Measurements from ENCODE around the gene CSF1.
"Not testable (repeated sequence)": the region's sequence is repeated elsewhere in the genome, so short reads cannot be mapped to it uniquely, and the experiment has no call there.

CSF1 gene

GRCh38 chr1:109913360-109913879, 2.8 kb downstream of the CSF1 start:
- no peak for TF ChIP-seq GATA1 (IDR thresholded peaks at IDR 0.05; ENCODE audit: low read depth, low read length)
- TF ChIP-seq POLR2A (IDR thresholded peaks at IDR 0.05; ENCODE audit: low read length): peak; percentile 23

GRCh38 chr1:109914587-109915240, 4.1 kb downstream of the CSF1 start:
- no peak for DNase-seq
- TF ChIP-seq POLR2A (IDR thresholded peaks at IDR 0.05; ENCODE audit: low read length) (no peak), GATA1 (IDR thresholded peaks at IDR 0.05; ENCODE audit: low read depth, low read length) (no peak)

More at GRCh38 chr1:109913360-109913879, 2.8 kb downstream of the CSF1 start:
- no peak for DNase-seq

GRCh38 chr1:109917051-109917767, 6.6 kb downstream of the CSF1 start:
- TF ChIP-seq GATA1 (IDR thresholded peaks at IDR 0.05; ENCODE audit: low read depth, low read length): no peak
- TF ChIP-seq POLR2A (IDR thresholded peaks at IDR 0.05; ENCODE audit: low read length): no peak
- DNase-seq: no peak

GRCh38 chr1:109917768-109918606, 7.3 kb downstream of the CSF1 start:
- DNase-seq: peak in 1 of 2 experiments; percentile 13
- TF ChIP-seq GATA1 (IDR thresholded peaks at IDR 0.05; ENCODE audit: low read depth, low read length) (no peak), POLR2A (IDR thresholded peaks at IDR 0.05; ENCODE audit: low read length) (no peak)

- DNase-seq: no peak
- TF ChIP-seq POLR2A (IDR thresholded peaks at IDR 0.05; ENCODE audit: low read length): no peak
- TF ChIP-seq GATA1 (IDR thresholded peaks at IDR 0.05; ENCODE audit: low read depth, low read length): no peak
These were observed 8.0 kb downstream of the CSF1 start for GRCh38 chr1:109918671-109919070.

GRCh38 chr1:109919303-109919702, 8.7 kb downstream of the CSF1 start:
- DNase-seq: no peak
- TF ChIP-seq GATA1 (IDR thresholded peaks at IDR 0.05; ENCODE audit: low read depth, low read length) (no peak), POLR2A (IDR thresholded peaks at IDR 0.05; ENCODE audit: low read length) (no peak)

GRCh38 chr1:109920391-109920790, 9.7 kb downstream of the CSF1 start:
- peak; percentile 26 for TF ChIP-seq POLR2A (IDR thresholded peaks at IDR 0.05; ENCODE audit: low read length)
- not testable (repeated sequence) for DNase-seq

- DNase-seq: no peak
- TF ChIP-seq GATA1 (IDR thresholded peaks at IDR 0.05; ENCODE audit: low read depth, low read length) (no peak), POLR2A (IDR thresholded peaks at IDR 0.05; ENCODE audit: low read length) (no peak)
These were observed 11.7 kb downstream of the CSF1 start for GRCh38 chr1:109922326-109922725.

GRCh38 chr1:109923131-109923945, 12.7 kb downstream of the CSF1 start:
- TF ChIP-seq GATA1 (IDR thresholded peaks at IDR 0.05; ENCODE audit: low read depth, low read length): no peak
- TF ChIP-seq POLR2A (IDR thresholded peaks at IDR 0.05; ENCODE audit: low read length): no peak
- DNase-seq: peak; percentile 21 to 31

GRCh38 chr1:109923946-109924275, 13.3 kb downstream of the CSF1 start:
- TF ChIP-seq POLR2A (IDR thresholded peaks at IDR 0.05; ENCODE audit: low read length) (no peak), GATA1 (IDR thresholded peaks at IDR 0.05; ENCODE audit: low read depth, low read length) (no peak)

GRCh38 chr1:109924316-109924715, 13.7 kb downstream of the CSF1 start:
- DNase-seq: no peak
- TF ChIP-seq GATA1 (IDR thresholded peaks at IDR 0.05; ENCODE audit: low read depth, low read length): no peak
- no peak for TF ChIP-seq POLR2A (IDR thresholded peaks at IDR 0.05; ENCODE audit: low read length)

More at GRCh38 chr1:109923946-109924275, 13.3 kb downstream of the CSF1 start:
- no peak for DNase-seq

GRCh38 chr1:109925159-109925990, 14.7 kb downstream of the CSF1 start:
- TF ChIP-seq POLR2A (IDR thresholded peaks at IDR 0.05; ENCODE audit: low read length) (no peak), GATA1 (IDR thresholded peaks at IDR 0.05; ENCODE audit: low read depth, low read length) (no peak)
- no peak for DNase-seq

Data from erythroblast (primary cell).